Hippocampal formation (tissue), 2 donors: ENCODE data around the gene KRTAP5-11.
"Not testable (repeated sequence)": the region's sequence is repeated elsewhere in the genome, so short reads cannot be mapped to it uniquely, and the experiment has no call there.

Source experiments
- DNase-seq, 2 donors: peaks; one replicate each; lab custom pipeline; 2025; lab: John Stamatoyannopoulos, UW

KRTAP5-11 gene

DNA sequence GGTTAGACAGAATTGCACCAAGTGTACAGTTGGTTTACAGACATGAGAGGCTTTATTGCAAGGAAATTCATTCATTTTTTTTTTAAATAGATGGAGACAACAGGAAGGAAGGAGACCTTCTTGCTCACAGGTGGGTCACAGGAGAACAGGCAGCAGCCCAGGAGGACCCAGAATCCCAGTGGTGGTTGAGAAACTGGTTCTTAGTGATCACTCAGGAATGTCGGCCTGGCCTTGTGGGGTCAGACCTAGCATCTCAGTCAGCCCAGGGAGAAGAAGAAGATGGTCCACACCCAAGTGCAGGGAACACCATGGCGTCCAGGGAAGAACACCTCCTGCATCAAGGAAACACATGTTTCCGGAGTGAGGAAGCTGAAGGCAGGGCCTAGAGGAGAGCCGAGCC, 849 bp downstream of the KRTAP5-11 start:
- no peak for DNase-seq

DNA sequence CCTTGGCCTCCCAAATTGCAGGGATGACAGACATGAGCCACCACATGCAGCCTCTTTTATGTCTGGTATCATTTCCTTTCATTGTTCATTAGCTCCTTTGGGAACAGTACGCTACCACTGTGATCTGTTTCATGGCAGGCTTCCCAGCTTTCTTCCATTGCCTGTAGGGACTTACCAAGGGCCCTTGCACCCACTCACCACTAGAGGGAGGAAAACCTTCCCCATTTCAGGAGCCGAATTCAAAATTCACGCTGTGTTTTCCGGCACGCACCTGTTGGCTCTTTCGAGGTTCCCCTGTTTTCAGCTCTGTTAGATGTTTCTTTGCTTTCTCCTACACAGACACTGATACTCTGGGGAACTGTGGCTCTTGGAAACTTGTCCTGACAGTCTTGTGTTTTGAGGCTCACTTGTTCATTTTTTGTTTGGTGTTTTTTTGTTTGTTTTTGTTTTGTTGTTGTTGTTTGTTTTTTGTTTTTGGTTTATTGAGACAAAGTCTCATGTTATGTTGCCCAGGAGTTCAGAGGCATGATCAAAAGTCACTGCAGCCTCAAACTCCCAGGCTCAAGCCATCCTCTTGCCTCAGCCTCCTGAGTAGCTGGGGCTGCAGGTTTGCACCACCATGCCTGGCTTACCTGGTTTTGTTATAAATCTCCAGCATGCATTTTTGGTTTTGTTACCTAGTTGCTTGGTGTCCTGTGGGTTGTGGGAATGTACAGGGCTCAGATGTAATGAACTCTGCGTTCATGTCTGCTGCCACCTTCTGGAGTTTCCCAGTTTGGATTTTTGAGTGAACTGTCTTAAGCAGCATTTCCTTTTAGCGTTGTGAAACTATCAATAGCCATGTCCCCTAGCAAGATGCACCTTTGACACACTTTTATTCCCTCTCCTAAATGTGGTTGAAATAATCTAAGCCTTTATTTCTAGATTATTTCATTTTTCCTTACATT, 2.3 kb downstream of the KRTAP5-11 start:
- DNase-seq = peak; percentile 35 to 43

DNA sequence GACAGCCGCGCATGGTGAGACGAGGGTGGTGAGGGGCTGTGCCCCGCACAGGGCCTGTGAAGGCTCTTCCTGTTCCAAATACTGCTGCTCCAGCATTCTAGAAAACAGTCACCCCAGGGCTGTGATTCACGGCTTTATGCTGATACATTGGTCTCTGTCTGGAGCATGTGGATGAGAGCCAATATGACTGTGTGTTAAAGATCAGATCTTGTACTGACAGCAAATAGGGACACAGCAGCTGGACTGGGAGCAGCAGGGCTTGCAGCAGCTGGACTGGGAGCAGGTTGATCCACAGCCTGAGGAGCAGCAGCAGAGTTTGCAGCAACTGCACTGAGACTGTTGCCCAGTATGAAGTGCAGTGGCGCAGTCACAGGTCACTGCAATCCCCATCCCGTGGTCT, 3.2 kb downstream of the KRTAP5-11 start:
- DNase-seq = not testable (repeated sequence)

DNA sequence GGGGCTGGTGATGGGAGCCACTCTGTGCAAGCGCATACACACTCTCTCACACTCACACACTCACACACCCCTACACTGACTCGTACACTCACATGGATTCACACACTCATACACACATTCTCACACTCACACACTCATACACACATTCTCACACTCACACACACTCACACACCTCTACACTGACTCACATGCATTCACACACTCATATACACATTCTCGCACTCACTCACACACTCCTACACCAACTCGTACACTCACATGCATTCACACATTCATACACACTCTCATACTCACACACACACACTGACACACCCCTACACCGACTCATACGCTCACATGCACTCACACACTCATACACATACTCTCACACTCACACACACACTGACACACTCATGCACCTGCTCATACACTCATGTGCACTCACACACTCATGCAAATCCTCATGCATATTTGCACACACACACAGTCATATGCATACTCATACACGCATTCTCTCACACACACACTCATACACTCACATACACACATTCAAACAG, 5.1 kb downstream of the KRTAP5-11 start:
- DNase-seq = no peak

DNA sequence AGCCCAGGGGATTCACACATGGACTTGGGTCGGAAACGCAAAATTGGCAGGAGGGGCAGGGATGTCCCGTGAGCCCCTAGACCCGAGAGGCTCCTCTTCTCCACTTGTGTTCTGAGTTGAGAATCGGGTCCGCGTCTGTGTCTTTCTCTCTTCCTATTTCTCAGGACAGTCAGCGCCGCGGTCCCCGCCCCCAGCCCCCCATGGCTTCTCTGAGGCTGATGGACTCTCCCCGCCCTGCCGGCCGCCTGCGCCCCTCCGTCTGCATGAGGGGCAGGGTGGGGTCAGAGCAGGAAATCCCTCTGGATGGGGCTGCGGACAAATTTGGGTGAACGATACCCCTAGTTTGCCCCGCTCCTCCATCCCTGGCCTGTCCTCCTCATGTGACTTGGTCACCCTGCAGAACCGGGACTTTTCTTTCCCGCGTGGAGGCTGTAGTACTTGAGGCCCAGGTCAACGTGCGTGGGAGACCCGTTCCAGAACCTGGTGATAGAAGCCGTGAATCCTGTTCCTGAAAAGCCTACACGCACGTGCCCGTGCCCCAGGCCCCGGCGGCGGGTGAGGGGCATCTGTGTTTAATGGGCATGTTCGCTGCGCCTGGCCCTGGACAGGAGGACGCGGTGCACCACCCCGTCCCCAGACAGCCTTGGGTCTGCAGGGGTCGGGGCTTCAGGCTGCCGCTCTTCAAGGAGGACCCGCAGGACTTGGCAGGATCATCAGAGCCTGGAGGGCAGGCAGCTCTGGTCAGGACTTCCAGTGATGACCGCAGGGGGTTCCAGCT, 5.8 kb downstream of the KRTAP5-11 start:
- not testable (repeated sequence) for DNase-seq

DNA sequence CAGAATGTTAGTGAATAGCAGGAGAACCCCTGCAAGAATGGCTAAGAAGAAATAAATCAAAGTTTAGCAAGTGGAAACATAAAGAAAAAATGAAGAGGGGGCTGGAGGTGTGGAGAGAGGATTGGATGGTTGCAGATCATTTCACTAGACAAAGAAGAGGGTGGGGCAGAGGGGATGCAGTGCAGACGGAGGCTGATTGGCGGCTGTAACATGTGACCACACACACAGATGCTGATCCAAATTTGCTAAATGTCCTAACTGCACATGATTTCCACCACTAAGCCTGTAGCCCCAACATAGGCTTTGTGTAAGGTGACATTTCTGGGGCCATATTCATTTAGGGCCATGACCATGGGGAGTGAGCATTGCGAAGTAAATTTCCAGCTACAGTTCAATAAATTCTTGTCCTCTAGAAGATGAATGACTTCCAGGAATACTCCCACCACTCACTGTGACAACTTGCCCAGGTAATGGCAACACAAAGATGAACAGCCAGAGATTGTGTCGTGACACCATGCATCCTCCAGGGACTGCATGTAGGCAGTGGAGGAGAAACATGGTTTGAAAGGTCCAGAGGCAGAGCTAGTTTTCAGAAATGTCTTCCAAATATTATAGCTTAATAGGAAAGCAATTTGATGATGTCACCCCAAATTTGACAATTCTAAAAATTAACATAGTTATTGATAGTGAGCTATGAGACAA, 6.8 kb downstream of the KRTAP5-11 start:
- DNase-seq = no peak

DNA sequence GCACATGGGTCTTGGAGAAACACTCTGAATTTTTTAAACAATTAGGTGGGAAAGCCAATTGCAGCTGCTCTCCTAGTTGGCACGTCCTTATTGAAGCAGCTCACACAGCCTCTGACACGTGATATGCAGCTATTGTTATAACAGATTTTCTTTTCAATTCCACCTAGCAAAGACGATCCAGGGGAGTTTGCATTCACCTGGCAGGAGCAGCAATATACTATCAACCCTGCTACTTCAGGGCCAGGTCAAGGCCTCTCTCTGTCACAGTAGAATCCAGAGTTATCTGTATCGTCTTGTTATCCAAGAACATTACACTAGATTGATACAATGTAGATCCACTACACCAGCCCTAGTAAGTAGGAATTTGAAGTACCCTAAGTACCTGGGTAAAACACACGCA, 8.3 kb downstream of the KRTAP5-11 start:
- DNase-seq = no peak

DNA sequence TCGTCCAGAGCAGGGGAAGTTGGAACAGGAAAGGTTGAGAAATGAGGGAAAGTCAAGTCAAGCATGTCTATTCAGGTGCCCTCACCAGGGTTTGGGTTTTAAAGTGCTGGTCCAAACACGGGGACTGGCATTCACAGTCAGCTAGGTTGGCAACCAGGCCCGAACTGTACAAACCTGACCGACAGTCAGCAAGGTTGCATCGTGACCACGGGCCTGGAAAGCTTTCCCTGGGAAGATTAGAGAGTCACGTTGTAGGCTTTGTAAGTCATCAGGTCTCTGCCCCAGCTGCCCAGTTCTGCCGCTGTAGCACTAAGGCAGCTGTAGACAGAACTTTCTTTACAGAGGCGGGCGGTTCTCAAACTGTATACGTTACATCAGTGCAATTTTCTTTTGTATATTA, 9.9 kb downstream of the KRTAP5-11 start:
- DNase-seq = no peak

DNA sequence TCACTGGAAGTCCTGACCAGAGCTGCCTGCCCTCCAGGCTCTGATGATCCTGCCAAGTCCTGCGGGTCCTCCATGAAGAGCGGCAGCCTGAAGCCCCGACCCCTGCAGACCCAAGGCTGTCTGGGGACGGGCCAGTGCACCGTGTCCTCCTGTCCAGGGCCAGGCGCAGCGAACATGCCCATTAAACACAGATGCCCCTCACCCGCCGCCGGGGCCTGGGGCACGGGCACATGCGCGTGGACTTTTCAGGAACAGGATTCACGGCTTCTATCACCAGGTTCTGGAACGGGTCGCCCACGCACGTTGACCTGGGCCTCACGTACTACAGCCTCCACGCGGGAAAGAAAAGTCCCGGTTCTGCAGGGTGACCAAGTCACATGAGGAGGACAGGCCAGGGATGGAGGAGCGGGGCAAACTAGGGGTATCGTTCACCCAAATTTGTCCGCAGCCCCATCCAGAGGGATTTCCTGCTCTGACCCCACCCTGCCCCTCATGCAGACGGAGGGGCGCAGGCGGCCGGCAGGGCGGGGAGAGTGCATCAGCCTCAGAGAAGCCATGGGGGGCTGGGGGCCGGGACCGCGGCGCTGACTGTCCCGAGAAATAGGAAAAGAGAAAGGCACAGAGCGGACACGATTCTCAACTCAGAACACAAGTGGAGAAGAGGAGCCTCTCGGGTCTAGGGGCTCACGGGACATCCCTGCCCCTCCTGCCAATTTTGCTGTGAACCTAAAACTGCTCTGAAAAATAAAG, 11.4 kb downstream of the KRTAP5-11 start:
- DNase-seq = not testable (repeated sequence)

DNA sequence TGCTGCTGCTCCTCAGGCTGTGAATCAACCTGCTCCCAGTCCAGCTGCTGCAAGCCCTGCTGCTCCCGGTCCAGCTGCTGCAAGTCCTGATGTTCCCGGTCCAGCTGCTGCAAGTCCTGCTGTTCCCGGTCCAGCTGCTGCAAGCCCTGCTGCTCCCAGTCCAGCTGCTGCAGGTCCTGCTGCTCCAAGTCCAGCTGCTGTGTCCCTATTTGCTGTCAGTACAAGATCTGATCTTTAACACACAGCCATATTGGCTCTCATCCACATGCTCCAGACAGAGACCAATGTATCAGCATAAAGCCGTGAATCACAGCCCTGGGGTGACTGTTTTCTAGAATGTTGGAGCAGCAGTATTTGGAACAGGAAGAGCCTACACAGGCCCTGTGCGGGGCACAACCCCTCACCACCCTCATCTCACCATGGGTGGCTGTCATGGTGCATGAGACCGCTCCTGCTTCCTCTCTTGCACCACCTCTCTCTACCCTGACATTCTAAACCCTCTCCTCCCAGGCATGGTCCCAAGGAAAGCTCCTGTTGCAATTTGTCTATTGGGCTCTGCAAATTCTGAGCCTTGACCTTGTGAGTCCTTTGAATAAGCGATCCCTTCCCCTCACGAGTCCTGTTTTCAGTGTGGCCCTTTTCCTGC, 13.8 kb downstream of the KRTAP5-11 start:
- no peak for DNase-seq

DNA sequence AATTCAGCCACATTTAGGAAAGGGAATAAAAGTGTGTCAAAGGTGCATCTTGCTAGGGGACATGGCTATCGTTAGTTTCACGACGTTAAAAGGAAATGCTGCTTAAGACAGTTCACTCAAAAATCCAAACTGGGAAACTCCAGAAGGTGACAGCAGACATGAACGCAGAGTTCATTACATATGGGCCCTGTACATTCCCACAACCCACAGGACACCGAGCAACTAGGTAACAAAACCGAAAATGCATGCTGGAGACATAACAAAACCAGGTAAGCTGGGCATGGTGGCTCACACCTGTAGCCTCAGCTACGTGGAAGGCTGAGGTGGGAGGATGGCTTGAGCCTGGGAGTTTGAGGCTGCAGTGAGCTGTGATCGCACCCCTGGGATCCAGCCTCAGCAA, 15.0 kb downstream of the KRTAP5-11 start:
- DNase-seq = not testable (repeated sequence)

DNA sequence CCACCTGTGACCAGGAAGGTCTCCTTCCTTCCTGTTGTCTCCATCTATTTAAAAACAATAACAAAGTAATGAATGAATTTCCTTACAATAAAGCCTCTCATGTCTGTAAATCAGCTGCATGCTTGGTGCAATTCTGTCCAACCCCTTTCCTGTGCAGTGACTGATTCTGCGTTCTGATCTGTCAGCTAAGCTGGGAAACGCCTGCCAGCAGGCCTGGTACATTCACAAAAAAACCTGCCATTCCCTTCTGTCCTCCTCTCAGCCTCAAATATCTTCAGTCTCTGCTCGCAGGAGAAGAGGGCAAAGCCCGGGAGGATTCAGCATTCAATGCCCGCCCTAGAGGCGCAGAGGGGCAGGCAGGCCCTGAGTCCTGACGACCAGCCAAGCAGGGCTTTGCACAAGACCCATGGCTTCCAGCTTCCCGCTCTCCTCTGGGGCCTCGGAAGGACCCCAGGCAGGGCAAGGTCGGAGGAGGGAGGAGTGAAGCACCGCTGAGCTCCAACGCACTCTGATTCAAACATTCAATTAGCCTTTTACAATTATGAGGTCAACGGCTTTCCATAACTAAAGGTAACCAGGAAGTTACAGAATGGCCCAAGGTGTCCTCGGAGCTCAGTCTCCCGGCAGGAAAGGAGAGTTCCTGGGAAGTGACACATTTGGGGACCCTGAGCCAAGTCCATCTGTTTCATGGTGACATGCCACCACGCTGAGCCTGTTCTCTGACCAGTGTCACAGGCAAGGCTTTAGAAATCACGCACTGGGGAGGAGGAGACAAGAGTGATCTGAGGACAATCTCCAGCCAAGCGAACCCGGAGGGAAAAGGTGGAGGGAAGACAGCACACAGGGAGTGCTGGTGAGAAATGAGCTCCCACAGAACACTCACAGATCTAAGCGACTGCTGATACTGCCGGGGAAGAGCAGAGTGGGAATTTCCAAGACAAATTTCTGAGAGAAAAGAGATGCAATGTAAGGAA, 15.8 kb downstream of the KRTAP5-11 start:
- DNase-seq = not testable (repeated sequence)

DNA sequence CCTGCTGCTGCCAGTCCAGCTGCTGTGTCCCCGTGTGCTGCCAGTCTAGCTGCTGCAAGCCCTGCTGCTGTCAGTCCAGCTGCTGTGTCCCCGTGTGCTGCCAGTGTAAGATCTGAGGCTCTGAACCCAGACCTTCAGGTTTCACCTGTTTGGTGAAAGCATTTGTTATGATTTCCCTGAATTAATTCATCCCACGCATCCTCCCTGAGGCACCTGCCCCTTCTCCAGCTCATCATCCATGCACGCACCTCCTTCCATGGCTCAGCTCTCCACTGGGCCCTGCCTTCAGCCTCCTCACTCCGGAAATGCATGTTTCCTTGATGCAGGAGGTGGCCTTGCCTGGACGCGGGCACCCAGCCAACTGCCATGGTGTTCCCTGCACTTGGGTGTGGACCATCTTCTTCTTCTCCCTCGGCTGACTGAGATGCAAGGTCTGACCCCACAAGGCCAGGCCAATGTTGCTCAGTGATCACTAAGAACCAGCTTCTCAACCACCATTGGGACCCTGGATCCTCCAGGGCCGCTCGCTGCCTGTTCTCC, 16.5 kb downstream of the KRTAP5-11 start:
- DNase-seq = no peak

DNA sequence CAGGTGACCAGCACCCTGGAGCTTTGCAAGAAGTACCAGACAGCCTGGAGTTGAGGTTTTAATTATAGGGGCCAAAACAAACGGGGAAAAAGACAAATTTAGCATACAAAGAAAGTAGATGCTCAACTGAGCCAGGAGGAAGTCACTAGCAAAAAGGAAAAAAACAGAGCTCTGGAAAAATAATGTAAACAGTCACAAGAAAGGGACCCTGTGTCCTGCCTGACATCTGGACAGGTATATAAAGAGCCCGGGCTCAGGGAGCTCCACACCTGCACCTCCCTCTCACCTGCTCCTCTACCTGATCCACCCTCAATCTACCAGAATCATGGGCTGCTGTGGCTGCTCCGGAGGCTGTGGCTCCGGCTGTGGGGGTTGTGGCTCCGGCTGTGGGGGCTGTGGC, 17.4 kb downstream of the KRTAP5-11 start, which contains the start of gene KRTAP5-10:
Gene KRTAP5-10 (plus strand): TSS at position 301 of the 400 bp plus-strand sequence. CDS start 25 bp downstream, at position 326.
- no peak for DNase-seq

DNA sequence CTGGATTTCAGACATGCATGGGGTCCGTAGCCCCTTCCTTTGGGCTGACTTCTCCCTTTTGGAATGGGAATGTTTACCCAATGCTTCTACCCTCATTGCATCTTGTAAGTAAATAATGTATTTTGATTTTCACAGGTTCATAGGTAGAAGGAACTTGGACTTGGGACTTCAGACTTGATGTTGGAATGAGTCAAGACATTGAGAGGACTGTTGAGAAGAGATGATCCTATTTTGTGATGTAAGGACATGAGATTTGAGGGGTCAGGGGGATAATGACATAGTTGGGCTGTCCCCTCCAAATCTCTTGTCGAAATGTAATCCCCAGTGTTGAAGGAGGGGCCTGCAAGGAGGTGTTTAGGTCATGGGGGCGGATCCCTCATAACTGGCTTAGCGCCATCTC, 18.2 kb downstream of the KRTAP5-11 start:
- no peak for DNase-seq

DNA sequence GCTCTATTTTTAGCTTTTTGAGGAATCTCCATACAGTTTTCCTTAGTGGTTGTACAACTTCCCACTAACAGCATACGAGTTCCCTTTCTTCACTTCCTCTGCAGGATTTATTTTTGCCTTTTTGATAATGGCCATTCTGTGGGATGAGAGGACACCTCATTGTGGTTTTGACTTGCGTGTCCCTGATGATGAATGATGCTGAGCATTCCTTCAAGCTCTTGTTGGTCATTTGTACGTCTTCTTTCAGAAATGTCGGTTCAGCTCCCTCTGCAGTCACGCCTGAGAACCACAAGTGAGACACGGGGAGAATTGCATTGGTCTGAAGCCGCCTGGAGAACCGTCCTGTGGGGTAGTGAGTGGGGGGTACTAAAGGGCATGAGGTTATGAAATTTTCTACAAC, 19.3 kb downstream of the KRTAP5-11 start:
- DNase-seq = no peak

DNA sequence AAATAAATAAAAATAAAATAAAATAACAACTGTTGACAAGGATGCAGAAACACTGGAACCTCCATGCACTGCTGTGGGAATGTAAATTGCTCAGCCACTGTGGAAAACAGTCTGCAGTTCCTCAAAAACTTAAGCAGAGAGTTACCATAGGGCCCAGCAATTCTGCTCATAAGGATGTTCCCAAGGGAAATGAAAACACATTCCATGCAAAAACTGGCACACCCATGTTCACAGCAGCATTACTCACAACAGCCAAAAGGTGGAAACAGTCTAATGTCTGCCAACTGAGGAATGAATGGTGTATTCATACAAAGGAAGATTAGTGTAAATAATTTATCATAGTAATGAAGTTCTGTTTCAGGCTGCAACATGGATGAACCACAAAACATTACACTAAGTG, 20.6 kb downstream of the KRTAP5-11 start:
- DNase-seq = no peak

DNA sequence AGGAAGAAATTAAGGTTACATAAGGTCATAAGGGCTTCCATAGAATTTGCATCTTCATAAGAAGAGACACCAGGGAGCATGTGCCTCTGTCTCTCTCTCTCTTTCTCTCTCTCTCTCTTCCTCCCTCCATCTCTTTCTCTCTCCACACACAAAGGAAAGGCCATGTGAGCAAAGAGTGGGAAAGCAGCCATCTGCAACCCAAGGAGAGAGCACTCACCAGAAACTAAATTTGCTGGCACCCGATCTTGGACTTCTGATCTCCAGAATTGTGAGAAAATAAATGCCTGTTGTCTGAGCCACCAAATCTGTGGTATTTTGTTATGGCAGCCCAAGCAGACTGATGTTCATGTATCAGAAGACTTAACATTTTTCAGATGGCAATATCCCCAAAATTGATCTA, 23.7 kb downstream of the KRTAP5-11 start:
- peak in 1 of 2 donors; percentile 36 for DNase-seq

DNA sequence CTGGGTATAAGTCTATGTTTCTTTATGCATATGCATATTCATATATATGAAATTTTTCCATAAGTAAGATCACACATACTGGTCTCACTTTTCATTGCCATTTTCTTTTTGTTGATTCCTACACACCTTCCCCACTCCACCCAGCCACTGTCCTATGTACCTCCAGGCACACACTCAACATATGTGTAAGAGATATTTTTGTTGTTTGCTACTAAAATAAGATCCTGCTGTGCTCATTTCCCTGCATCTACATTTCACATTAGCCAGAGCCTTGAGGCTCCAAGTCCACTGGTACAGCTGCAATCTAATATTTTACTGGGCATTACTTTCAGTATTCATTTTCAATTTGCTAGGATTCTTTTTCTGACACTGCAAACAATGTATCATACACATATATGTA, 25.4 kb downstream of the KRTAP5-11 start:
- DNase-seq = no peak
